Erythroblast (primary cell): ENCODE measurements around the gene GKAP1.
"Not testable (repeated sequence)": the region's sequence is repeated elsewhere in the genome, so short reads cannot be mapped to it uniquely, and the experiment has no call there.

Source experiments
- DNase-seq, 2 experiments: peaks; one replicate each; lab custom pipeline; 2025; lab: John Stamatoyannopoulos, UW
- GATA1 ChIP-seq: IDR thresholded peaks from 2 replicates; pipeline ENCODE4 v1.6.1; 2011; ENCODE audit warnings: low read depth, mild to moderate bottlenecking, control low read depth, low read length, moderate library complexity
- POLR2A ChIP-seq: IDR thresholded peaks from 2 replicates; pipeline ENCODE4 v1.6.1; 2011; ENCODE audit warnings: mild to moderate bottlenecking, low read length

GKAP1 gene

DNA sequence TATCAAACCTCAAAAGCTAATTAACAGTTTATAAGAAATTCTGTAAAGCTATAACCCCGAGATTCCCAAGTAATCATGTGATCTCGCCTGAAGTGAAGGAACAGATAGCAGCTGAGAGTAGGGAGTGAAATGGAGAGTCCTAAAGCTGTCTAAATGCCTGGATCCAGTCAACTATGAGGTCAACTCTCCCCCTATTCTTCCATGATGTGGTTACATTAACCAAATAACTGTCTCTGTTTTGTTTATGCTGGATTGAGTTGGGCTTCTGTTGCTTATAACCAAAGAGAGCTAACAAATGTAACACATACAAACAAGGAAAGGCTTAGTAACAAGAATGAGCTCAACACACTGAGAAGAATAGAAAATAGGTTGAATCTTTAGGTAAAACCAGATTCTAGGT is 41.6 kb downstream of the GKAP1 start:
- TF ChIP-seq POLR2A (no peak), GATA1 (no peak)
- no peak for DNase-seq

DNA sequence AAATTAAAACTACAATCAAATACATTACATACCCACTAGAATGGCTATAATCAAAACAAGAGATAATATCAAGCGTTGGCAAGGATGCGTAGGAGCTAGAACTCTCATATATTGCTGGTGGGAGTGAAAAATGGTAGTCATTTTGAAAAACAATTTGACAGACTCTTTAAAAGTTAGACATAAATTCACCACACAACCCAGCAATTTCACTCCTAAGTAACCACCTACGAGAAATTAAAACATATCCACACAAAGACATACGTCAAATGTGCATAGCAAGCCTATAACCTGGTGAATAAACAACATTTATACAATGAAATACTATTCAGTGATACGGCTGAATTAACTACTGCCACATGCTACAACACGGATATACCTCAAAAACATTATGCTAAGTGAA is 44.7 kb downstream of the GKAP1 start:
- no peak for DNase-seq
- TF ChIP-seq GATA1 (no peak), POLR2A (no peak)

DNA sequence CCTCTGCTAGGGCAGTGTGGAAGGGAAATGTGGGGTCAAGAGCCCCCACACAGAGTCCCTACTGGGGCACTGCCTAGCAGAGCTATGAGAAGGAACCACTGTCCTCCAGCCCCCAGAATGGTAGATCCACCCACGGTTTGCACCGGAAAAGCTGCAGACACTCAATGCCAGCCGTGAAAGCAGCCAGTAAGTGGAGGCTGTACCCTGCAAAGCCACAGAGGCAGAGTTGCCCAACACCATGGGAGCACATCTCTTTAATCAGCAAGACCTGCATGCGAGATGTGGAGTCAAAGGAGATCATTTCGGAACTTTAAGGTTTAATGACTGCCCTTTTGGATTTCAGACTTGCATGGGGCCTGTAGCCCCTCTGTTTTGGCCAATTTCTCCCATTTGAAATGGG is 52.2 kb downstream of the GKAP1 start:
- no peak for TF ChIP-seq GATA1
- no peak for TF ChIP-seq POLR2A
- no peak for DNase-seq

DNA sequence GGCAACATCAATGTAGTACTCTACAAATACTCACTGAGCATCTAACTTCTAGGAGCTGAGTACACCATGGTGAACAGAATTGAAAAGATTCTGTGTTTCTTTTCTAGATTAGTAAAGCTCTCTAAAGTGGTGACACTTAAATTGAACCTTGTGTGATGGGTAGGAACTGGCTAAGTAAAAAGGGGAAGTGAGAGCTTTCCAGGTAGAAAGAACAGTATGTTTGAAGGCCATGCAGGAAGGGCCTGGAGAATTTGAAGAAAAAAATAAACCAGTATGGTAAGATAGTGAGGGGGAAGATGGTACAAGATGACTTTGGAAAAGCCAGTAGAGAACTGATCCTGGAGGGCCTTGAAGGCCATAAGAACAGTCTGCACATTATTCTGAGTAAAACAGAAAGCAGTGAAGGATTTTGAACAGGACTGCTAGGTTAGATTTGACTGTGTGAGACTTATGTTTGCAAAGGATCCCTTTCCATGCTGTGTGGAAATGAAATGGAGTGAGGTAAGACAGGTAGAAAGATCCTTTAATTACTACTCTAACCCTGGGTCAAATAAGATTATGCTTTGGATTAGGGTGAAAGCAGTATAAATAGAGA is 63.1 kb downstream of the GKAP1 start:
- DNase-seq, result no peak
- TF ChIP-seq POLR2A (no peak), GATA1 (no peak)

DNA sequence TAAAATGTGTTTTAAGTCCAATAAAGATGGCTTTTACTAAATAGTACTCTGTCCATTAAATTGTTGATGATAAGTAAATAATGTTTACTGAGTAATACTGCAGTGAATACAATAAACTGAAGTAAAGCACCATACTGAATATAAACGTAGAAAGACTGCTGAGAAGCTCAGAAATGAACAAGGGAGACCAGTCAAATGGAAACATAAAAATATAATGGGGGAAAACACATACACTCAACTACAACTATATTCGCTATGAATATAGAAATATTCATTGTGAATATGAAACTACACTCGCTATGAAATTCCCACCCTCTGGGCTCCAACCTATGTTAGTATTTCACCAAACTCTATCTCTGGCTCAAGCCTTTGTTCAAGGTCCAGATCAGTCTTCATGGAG is 67.9 kb downstream of the GKAP1 start:
- no peak for DNase-seq
- TF ChIP-seq POLR2A (no peak), GATA1 (no peak)

DNA sequence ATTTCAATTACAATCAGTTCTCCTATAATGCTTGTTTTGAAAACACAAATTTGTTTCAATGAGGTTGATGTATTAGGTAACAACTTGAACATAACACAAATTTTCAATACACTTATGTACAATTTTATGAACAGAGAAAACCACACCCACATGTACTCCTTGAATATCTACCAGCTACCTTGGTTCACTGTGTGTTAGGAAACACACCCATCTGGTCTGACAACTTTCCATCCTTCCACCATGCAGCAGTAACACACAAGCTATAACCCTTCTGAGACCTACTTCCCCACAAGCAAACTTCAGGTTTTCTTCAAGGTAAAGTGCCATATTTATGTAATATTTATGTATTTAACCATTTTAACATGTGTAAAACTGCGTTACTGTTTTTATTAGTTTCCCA is 73.4 kb downstream of the GKAP1 start:
- TF ChIP-seq POLR2A, result no peak
- no peak for TF ChIP-seq GATA1
- no peak for DNase-seq

- no peak for DNase-seq
- TF ChIP-seq GATA1 (no peak), POLR2A (no peak)
These were observed 83.8 kb downstream of the GKAP1 start for GRCh38 chr9:83733739-83734138.

GRCh38 chr9:83728591-83729368 is 88.8 kb downstream of the GKAP1 start:
- DNase-seq, result not testable (repeated sequence)

DNA sequence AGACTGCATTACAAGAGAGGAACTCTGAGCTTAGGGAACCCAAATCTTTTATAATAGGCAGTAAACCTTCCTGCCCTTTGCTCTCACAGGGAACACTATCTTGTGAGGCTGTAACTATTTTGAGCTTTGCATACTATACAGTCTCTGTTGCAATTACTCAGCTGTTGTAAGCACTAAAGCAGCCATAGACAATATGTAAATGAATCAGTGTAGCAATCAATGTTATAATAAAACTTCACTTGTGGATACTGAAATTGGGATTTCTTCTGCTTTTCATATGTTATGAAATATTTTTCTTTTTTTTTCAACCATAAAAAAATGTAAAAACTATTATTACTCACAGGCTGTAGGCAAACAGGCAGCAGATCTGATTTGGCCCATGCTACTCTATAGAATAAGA is 93.1 kb downstream of the GKAP1 start:
- TF ChIP-seq GATA1 (no peak), POLR2A (no peak)
- DNase-seq, result no peak

GRCh38 chr9:83722726-83723495 is 94.7 kb downstream of the GKAP1 start:
- TF ChIP-seq GATA1, result no peak
- TF ChIP-seq POLR2A, result no peak
- DNase-seq, result no peak

DNA sequence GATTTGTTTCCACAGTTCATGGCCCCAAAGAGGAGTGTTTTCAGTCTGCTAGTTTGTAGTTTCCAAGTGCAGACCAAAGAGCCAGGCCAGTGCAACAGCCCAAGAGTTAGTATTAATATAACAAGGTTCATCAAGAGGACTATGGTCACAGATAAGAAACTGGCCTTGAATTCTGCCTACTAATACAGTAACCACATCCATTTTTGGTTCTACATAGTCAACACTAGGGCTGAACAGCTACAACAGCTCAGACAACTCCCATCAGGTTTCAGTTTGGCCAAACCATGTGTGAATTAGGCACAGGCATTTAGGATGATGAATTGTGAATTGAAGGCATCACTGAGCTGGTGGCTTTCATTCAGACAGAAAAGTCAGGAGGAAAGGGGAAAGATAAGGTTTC is 96.1 kb downstream of the GKAP1 start:
- no peak for DNase-seq
- TF ChIP-seq GATA1 (no peak), POLR2A (no peak)

DNA sequence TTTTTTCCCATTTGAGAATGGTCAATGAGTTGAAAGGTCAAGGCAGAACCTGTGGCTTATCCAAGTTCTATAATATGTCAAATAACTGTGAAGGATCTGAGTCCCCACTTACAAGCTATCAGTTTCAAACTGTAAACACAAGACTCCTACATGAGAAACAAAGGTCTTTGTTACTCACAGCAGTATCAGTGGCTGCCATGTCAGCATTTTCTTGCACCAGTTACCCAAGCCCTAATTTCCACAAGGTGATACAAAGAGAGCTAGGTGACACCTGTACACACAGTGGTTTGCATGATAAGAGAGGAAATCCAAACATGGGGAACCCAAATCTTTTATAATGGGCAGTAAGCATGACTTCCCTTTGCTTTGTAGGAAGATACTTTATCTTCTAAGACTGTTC is 101.8 kb downstream of the GKAP1 start:
- no peak for TF ChIP-seq POLR2A
- no peak for TF ChIP-seq GATA1
- no peak for DNase-seq

DNA sequence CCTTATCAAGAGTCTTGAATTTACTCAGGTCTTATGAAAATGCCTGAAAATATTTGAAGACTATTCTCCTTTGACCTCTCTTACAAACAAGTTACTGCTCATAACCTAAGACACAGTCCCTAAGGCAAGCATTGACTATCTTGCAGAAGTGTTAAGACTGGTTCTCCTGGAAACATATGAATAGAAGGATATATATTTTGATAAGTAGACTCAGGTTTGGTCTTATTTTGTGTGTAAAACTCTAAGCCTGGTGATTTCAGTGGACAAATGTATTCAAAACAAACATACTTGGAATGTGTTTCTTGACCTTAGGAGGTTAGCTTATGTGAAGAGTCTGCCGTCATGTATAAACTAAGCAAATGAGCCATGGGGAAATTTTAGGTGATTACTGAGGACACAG is 102.3 kb downstream of the GKAP1 start:
- TF ChIP-seq POLR2A (no peak), GATA1 (no peak)
- DNase-seq, result no peak

DNA sequence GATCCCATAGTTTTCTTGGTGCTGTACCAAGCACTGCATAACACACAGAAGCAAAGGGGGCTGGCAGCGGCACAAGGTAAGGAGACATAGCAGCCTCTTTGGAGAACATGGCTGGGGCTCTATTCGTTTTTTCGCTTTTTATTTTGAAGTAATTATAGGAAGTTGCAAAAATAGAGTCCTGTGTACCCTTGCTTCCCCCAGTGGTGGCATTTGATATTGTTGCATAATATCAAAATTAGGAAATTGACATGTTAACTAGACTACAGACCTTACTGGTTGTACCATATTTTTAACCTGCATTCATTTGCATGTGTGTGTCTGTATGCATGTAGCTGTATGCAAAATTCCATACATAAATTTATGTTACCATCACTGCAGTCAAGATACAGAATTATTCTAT is 103.2 kb downstream of the GKAP1 start:
- DNase-seq, result no peak
- no peak for TF ChIP-seq GATA1
- no peak for TF ChIP-seq POLR2A
